Amniotic epithelial cell (primary cell): ENCODE measurements around the gene LRRC72.
"Not testable (repeated sequence)": the region's sequence is repeated elsewhere in the genome, so short reads cannot be mapped to it uniquely, and the experiment has no call there.

Source experiments
- DNase-seq: peaks from one replicate; pipeline ENCODE4 v3.0.0-alpha.2; 2010; ENCODE audit warnings: low read depth

LRRC72 gene

GRCh38 chr7:16583834-16584233 lies 57.2 kb downstream of the LRRC72 start:
- no peak for DNase-seq

- no peak for DNase-seq
These were observed 58.9 kb downstream of the LRRC72 start for GRCh38 chr7:16585540-16585939.

GRCh38 chr7:16586081-16586874 lies 59.7 kb downstream of the LRRC72 start:
- peak; percentile 27 for DNase-seq

GRCh38 chr7:16587129-16587528 lies 60.5 kb downstream of the LRRC72 start:
- no peak for DNase-seq

GRCh38 chr7:16587790-16588189 lies 61.2 kb downstream of the LRRC72 start:
- DNase-seq = no peak

- DNase-seq = no peak
These were observed 63.3 kb downstream of the LRRC72 start for GRCh38 chr7:16589881-16590280.

GRCh38 chr7:16590424-16590823 lies 63.8 kb downstream of the LRRC72 start:
- DNase-seq = no peak

- no peak for DNase-seq
These were observed 65.8 kb downstream of the LRRC72 start for GRCh38 chr7:16592395-16592794.

- DNase-seq = no peak
These were observed 67.4 kb downstream of the LRRC72 start for GRCh38 chr7:16594061-16594460.

GRCh38 chr7:16594676-16595075 lies 68.1 kb downstream of the LRRC72 start:
- DNase-seq = no peak

GRCh38 chr7:16595596-16595995 lies 69.0 kb downstream of the LRRC72 start:
- DNase-seq = not testable (repeated sequence)

GRCh38 chr7:16598015-16598414 lies 71.4 kb downstream of the LRRC72 start:
- DNase-seq = no peak

- no peak for DNase-seq
These were observed 73.2 kb downstream of the LRRC72 start for GRCh38 chr7:16599860-16600259.

GRCh38 chr7:16603633-16604032 lies 77.0 kb downstream of the LRRC72 start:
- no peak for DNase-seq

- peak; percentile 41 for DNase-seq
These were observed 77.4 kb downstream of the LRRC72 start for GRCh38 chr7:16604054-16604453.

- no peak for DNase-seq
These were observed 80.1 kb downstream of the LRRC72 start for GRCh38 chr7:16606704-16607103.

- DNase-seq = no peak
These were observed 83.3 kb downstream of the LRRC72 start for GRCh38 chr7:16609842-16610450.

- DNase-seq = no peak
These were observed 85.1 kb downstream of the LRRC72 start for GRCh38 chr7:16611711-16612110.

GRCh38 chr7:16615228-16615627 lies 88.6 kb downstream of the LRRC72 start:
- DNase-seq = no peak

- no peak for DNase-seq
These were observed 89.5 kb downstream of the LRRC72 start for GRCh38 chr7:16616122-16616521.

- no peak for DNase-seq
These were observed 89.9 kb downstream of the LRRC72 start for GRCh38 chr7:16616542-16616941.

GRCh38 chr7:16619979-16620408 lies 93.4 kb downstream of the LRRC72 start:
- peak; percentile 28 for DNase-seq

GRCh38 chr7:16626388-16626787 lies 99.8 kb downstream of the LRRC72 start:
- no peak for DNase-seq

GRCh38 chr7:16627236-16627635 lies 100.6 kb downstream of the LRRC72 start:
- DNase-seq = peak; percentile 68
